A549 (cell line): Measurements from ENCODE around the gene ANKRA2. TPM values are rescaled to one million over a fixed set of nuclear protein-coding genes. Genes with fewer than 3 reads are reported as not detected.

Experiments used
- ATAC-seq, 2 experiments: fragments of 200-7000 bp in 1 of 2; fragments of >200 bp in 1 of 2; cut with Nextera tagmentation in 1 of 2; cut with Tn5 transposase in 1 of 2; 3 replicates each; pipeline versions ENCODE4 v1.8.0 to v1.9.1; 2018 to 2020; ENCODE audit warnings: mild to moderate bottlenecking in 1 of 2, moderate library complexity in 1 of 2
- CTCF ChIA-PET: fragments of 300-600 bp; sonication (Branson Sonifier 250); formaldehyde crosslinking; extraction: SDS; loops from one replicate; lab custom pipeline; 2021; ENCODE audit warnings: antibody characterized with exemption, inconsistent platforms; lab: Yijun Ruan, JAX
- POLR2A ChIA-PET: fragments of 350-600 bp; formaldehyde crosslinking; extraction: SDS; loops from one replicate; lab custom pipeline; 2021; ENCODE audit warnings: antibody characterized with exemption, inconsistent platforms; lab: Yijun Ruan, JAX
- DNase-seq, 2 experiments: peaks; one replicate each; pipeline versions ENCODE4 v3.0.0 to v3.0.0-alpha.2; 2011 to 2016; ENCODE audit warnings: low read depth in 1 of 2, low spot score in 1 of 2
- FAIRE-seq: peaks from 2 replicates; lab custom pipeline; 2011; peaks lifted over from hg19 to GRCh38; lab: Jason Lieb, UNC
- H3K27ac ChIP-seq, 2 experiments: fragments of >200 bp; sonication (Bioruptor Twin); formaldehyde crosslinking; 3 replicates each; pipeline ENCODE4 v1.5.1; 2016 to 2017
- H3K4me1 ChIP-seq: fragments of >200 bp; sonication (Bioruptor Twin); formaldehyde crosslinking; 3 replicates; pipeline ENCODE4 v1.6.1; 2016
- H3K4me2 ChIP-seq: fragments of >200 bp; sonication (Bioruptor Twin); formaldehyde crosslinking; 3 replicates; pipeline ENCODE4 v1.6.1; 2016
- H3K4me3 ChIP-seq: fragments of >200 bp; sonication (Bioruptor Twin); formaldehyde crosslinking; 3 replicates; pipeline ENCODE4 v1.5.1; 2016
- H3K9me3 ChIP-seq: fragments of >200 bp; sonication (Bioruptor Twin); formaldehyde crosslinking; 3 replicates; pipeline ENCODE4 v1.6.1; 2016
- BCL3 ChIP-seq: fragments of >200 bp; sonication (Bioruptor Twin); formaldehyde crosslinking; IDR thresholded peaks from 3 replicates; pipeline ENCODE4 v1.6.1; 2016
- BHLHE40 ChIP-seq: IDR thresholded peaks from 2 replicates; pipeline ENCODE4 v1.6.1; 2012; ENCODE audit warnings: low read depth, low read length, inconsistent platforms
- CBX8 ChIP-seq: fragments of 200-600 bp; sonication (generic); IDR thresholded peaks from 2 replicates; pipeline ENCODE4 v1.6.1; 2016
- CEBPB ChIP-seq, 2 experiments: fragments of >200 bp in 1 of 2; sonication (Bioruptor Twin) in 1 of 2; formaldehyde crosslinking in 1 of 2; IDR thresholded peaks; 2 replicates each; pipeline ENCODE4 v1.6.1; 2012 to 2016
- CHD2 ChIP-seq: fragments of 150-350 bp; IDR thresholded peaks from 2 replicates; pipeline ENCODE4 v1.6.1; 2014; ENCODE audit warnings: low read length; ENCODE audit not compliant: partially characterized antibody
- CTCF ChIP-seq: fragments of >200 bp; sonication (Bioruptor Twin); formaldehyde crosslinking; IDR thresholded peaks from 3 replicates; pipeline ENCODE4 v1.5.1; 2016
- EHF ChIP-seq: fragments of 250-450 bp; sonication (Bioruptor Pico); IDR thresholded peaks from 2 replicates; pipeline ENCODE4 v1.5.0; 2020; ENCODE audit warnings: mild to moderate bottlenecking
- EP300 ChIP-seq, 2 experiments: fragments of >200 bp; sonication (Bioruptor Twin); formaldehyde crosslinking; IDR thresholded peaks; 2 replicates in 1 of 2; 3 replicates in 1 of 2; pipeline ENCODE4 v1.6.1; 2016 to 2017
- FOSL2 ChIP-seq, 2 experiments: fragments of 450-650 bp in 1 of 2; fragments of >200 bp in 1 of 2; sonication (Bioruptor Twin) in 1 of 2; formaldehyde crosslinking; IDR thresholded peaks; 2 replicates each; pipeline versions ENCODE4 v1.5.0 to v1.6.1; 2016 to 2020; ENCODE audit warnings: mild to moderate bottlenecking in 1 of 2, moderate library complexity in 1 of 2
- GATA3 ChIP-seq: IDR thresholded peaks from 2 replicates; pipeline ENCODE4 v1.6.1; 2012; ENCODE audit warnings: borderline replicate concordance
- HOXB13 ChIP-seq: fragments of 250-450 bp; sonication (Bioruptor Pico); IDR thresholded peaks from 2 replicates; pipeline ENCODE4 v1.5.0; 2020; ENCODE audit warnings: low read depth, mild to moderate bottlenecking, moderate library complexity
- HOXB5 ChIP-seq: fragments of 250-450 bp; sonication (Bioruptor Pico); IDR thresholded peaks from 2 replicates; pipeline ENCODE4 v1.5.0; 2020; ENCODE audit warnings: mild to moderate bottlenecking, moderate library complexity
- JUNB ChIP-seq: fragments of >200 bp; sonication (Bioruptor Twin); formaldehyde crosslinking; IDR thresholded peaks from 2 replicates; pipeline ENCODE4 v1.6.1; 2016
- MAFK ChIP-seq: fragments of 450-650 bp; IDR thresholded peaks from 2 replicates; pipeline ENCODE4 v1.6.1; 2014; ENCODE audit not compliant: partially characterized antibody
- MAX ChIP-seq: IDR thresholded peaks from 2 replicates; pipeline ENCODE4 v1.6.1; 2012
- MYC ChIP-seq: IDR thresholded peaks from 2 replicates; pipeline ENCODE4 v1.6.1; 2012; ENCODE audit warnings: mild to moderate bottlenecking, inconsistent platforms, low read length, improper control_type of control experiment, borderline replicate concordance
- NR3C1 ChIP-seq: fragments of >200 bp; sonication (Bioruptor Twin); formaldehyde crosslinking; IDR thresholded peaks from 3 replicates; pipeline ENCODE4 v1.6.1; 2017
- POLR2A ChIP-seq: IDR thresholded peaks from 2 replicates; pipeline ENCODE4 v1.6.1; 2012; ENCODE audit warnings: mild to moderate bottlenecking, low read length
- RAD21 ChIP-seq, 2 experiments: fragments of >200 bp in 1 of 2; sonication (Bioruptor Twin) in 1 of 2; formaldehyde crosslinking in 1 of 2; IDR thresholded peaks in 1 of 2; conservative IDR thresholded peaks in 1 of 2; 2 replicates in 1 of 2; 3 replicates in 1 of 2; pipeline ENCODE4 v1.6.1; 2012 to 2018; ENCODE audit warnings: inconsistent platforms in 1 of 2
- RARB ChIP-seq: fragments of 250-450 bp; sonication (Bioruptor Pico); IDR thresholded peaks from 2 replicates; pipeline ENCODE4 v1.8.0; 2021; ENCODE audit warnings: mild to moderate bottlenecking, moderate library complexity
- RCOR1 ChIP-seq: fragments of 150-350 bp; IDR thresholded peaks from 2 replicates; pipeline ENCODE4 v1.6.1; 2014; ENCODE audit warnings: antibody characterized with exemption, low read length, low read depth
- SMC3 ChIP-seq: fragments of >200 bp; sonication (Bioruptor Twin); formaldehyde crosslinking; IDR thresholded peaks from 3 replicates; pipeline ENCODE4 v1.6.1; 2018; ENCODE audit warnings: inconsistent platforms
- TFCP2L1 ChIP-seq: fragments of 250-450 bp; sonication (Bioruptor Pico); IDR thresholded peaks from 2 replicates; pipeline ENCODE4 v1.5.0; 2021; ENCODE audit warnings: mild to moderate bottlenecking
- ZNF302 ChIP-seq: fragments of 250-450 bp; sonication (Bioruptor Pico); IDR thresholded peaks from 2 replicates; pipeline ENCODE4 v1.9.0; 2021; ENCODE audit warnings: inconsistent platforms, mild to moderate bottlenecking, moderate library complexity
- ZSCAN20 ChIP-seq: fragments of 250-450 bp; sonication (Bioruptor Pico); IDR thresholded peaks from 2 replicates; pipeline ENCODE4 v1.8.0; 2022; ENCODE audit warnings: mild to moderate bottlenecking, moderate library complexity
- WGBS: methylation state at CpG from one replicate; pipeline ENCODE4 v1.1.6; 2017; ENCODE audit errors: missing lambda C conversion rate; 5-methylcytosine and 5-hydroxymethylcytosine counted together
- polyA plus RNA-seq, 4 experiments: library from polyadenylated mRNA; depleted of rRNA in 3 of 4; stranded (reverse); fragments of >200 nt; fragmentation: RNase III in 1 of 4; extraction: RNeasy Plus Mini Kit Qiagen cat#74134 plus additional on column Dnase treatment in 1 of 4; gene quantifications; 2 replicates in 3 of 4; 3 replicates in 1 of 4; pipeline ENCODE4 v1.2.3, GENCODE V29; 2011 to 2017

The ANKRA2 gene
- polyA plus RNA-seq, 2 of the 4 experiments (the other 2 are of a cell fraction) = 12.5 to 38.3 TPM

GRCh38 chr5:73605223-73606087 lies 40.0 kb upstream of the ANKRA2 start:
- Histone ChIP-seq H3K4me1 (peaks cover 39% of the 10 kb centered on the region), H3K4me2 (peak overlapping the region; percentile 81), H3K4me3 (no peak overlapping the region; the same call in 2 of the 3 replicates), H3K9me3 (peaks cover 9% of the 10 kb centered on the region; the same call in 1 of the 3 replicates), H3K27ac (peak overlapping the region; percentile 80 to 82)
- CTCF ChIA-PET = interaction anchor here (1.0 to 5.2 kb wide), 3 partner anchors 14 to 187 kb away, joined by 3 to 30 read pairs (median 8); no protein-coding TSS in a partner anchor
- WGBS = 5% methylated on average over 8 of the region's 8 CpGs
- POLR2A ChIA-PET = interaction anchor here (1.1 kb wide), 1 partner anchor 20 kb away, joined by 3 read pairs; no protein-coding TSS in a partner anchor
- peak; percentile 31 to 84 for DNase-seq
- peak; percentile 89 to 96 for ATAC-seq
- TF ChIP-seq EHF (0 out of 2 replicates have a peak, but pooled peaks have one; percentile 10), NR3C1 (no peak), RARB (CRISPR knock-in tag) (no peak), MAX (peak; percentile 38; the same call in 1 of the 2 replicates), JUNB (peak; percentile 36; the same call in 1 of the 2 replicates), EP300 (IDR thresholded peaks at IDR 0.05) (0 out of 5 replicates have a peak, but pooled peaks of 1 of the 2 experiments have one; percentile 12), BCL3 (peak; percentile 37; the same call in 1 of the 3 replicates), ZSCAN20 (CRISPR knock-in tag) (0 out of 2 replicates have a peak, but pooled peaks have one; percentile 1), GATA3 (peak; percentile 76), POLR2A (no peak), FOSL2 (IDR thresholded peaks at IDR 0.05) (no peak), FOSL2 (CRISPR knock-in tag; IDR thresholded peaks at IDR 0.05) (peak; percentile 39), TFCP2L1 (no peak)
- peak; percentile 74 for FAIRE-seq

- Histone ChIP-seq H3K4me2 (no peak overlapping the region), H3K4me3 (no peak overlapping the region), H3K9me3 (peaks cover 9% of the 10 kb centered on the region; the same call in 1 of the 3 replicates), H3K27ac (peak overlapping the region in 1 of 2 experiments; percentile 82; a peak in 1 of 6 replicates), H3K4me1 (peaks cover 39% of the 10 kb centered on the region)
- no peak for TF ChIP-seq RCOR1
- TF ChIP-seq NR3C1 = no peak
- ChIA-PET CTCF (interaction anchor here (3.0 to 5.2 kb wide), 2 partner anchors 13 to 189 kb away, joined by 8 to 30 read pairs; no protein-coding TSS in a partner anchor), POLR2A (no interaction called here)
- DNase-seq (no peak), ATAC-seq (no peak), FAIRE-seq (no peak)
- 93% methylated on average over 5 of the region's 5 CpGs for WGBS
Measured at GRCh38 chr5:73603998-73604397, 38.6 kb upstream of the ANKRA2 start.

GRCh38 chr5:73599380-73599779 lies 33.9 kb upstream of the ANKRA2 start:
- Histone ChIP-seq H3K4me3 (no peak overlapping the region), H3K4me2 (no peak overlapping the region), H3K9me3 (peaks cover 9% of the 10 kb centered on the region; the same call in 1 of the 3 replicates), H3K4me1 (peaks cover 10% of the 10 kb centered on the region)
- ATAC-seq (no peak), DNase-seq (no peak)
- POLR2A ChIA-PET = no interaction called here
- TF ChIP-seq MAFK (peak; percentile 88), HOXB13 (CRISPR knock-in tag) (no peak)
- TF ChIP-seq, all 56 proteins: peak for 1
- no peak for FAIRE-seq
- no peak overlapping the region for H3K27ac ChIP-seq
- WGBS = 73% methylated on average over 3 of the region's 3 CpGs
- CTCF ChIA-PET = interaction anchor here (1.0 to 6.1 kb wide), 3 partner anchors 9 to 193 kb away, joined by 5 to 50 read pairs (median 6); no protein-coding TSS in a partner anchor

- no peak for FAIRE-seq
- H3K4me3 ChIP-seq = no peak overlapping the region
- CTCF ChIA-PET = interaction anchor here (0.7 to 6.1 kb wide), 23 partner anchors 11 to 330 kb away, joined by 3 to 50 read pairs (median 3); no protein-coding TSS in a partner anchor
- TF ChIP-seq HOXB5 (CRISPR knock-in tag) (no peak), MAFK (no peak), RAD21 (conservative IDR thresholded peaks at IDR 0.05 in 1 of 2, IDR thresholded peaks at IDR 0.05 in 1 of 2) (peak; percentile 41 to 53; a peak in 4 of 5 replicates), CBX8 (no peak), BHLHE40 (no peak), ZNF302 (CRISPR knock-in tag) (no peak), SMC3 (peak; percentile 56; the same call in 2 of the 3 replicates), CEBPB (IDR thresholded peaks at IDR 0.05) (no peak), CTCF (peak; percentile 68), MAX (no peak), TFCP2L1 (no peak), MYC (no peak), CHD2 (no peak)
Measured at GRCh38 chr5:73596705-73597328, 31.4 kb upstream of the ANKRA2 start.

More at GRCh38 chr5:73596705-73597328, 31.4 kb upstream of the ANKRA2 start:
- H3K4me1 ChIP-seq = peaks cover 23% of the 10 kb centered on the region
- DNase-seq (peak; percentile 40 to 78), ATAC-seq (peak; percentile 80 to 92; a peak in 5 of 6 replicates)
- no peak overlapping the region for H3K4me2 ChIP-seq
- peaks cover 2% of the 10 kb centered on the region; the same call in 1 of the 3 replicates for H3K9me3 ChIP-seq
- POLR2A ChIA-PET = interaction anchor here (1.7 kb wide), 1 partner anchor 29 kb away, joined by 3 read pairs; the partner anchor contains the start of gene ARHGEF28
- no peak overlapping the region for H3K27ac ChIP-seq
